ENCODE data around the gene SLC25A21. TPM values are rescaled to one million over a fixed set of nuclear protein-coding genes. Genes with fewer than 3 reads are reported as not detected.

SLC25A21 gene
- total and polyA plus RNA-seq, 9 donors = 0.85 to 3.3 (median 1.1) TPM

DNA sequence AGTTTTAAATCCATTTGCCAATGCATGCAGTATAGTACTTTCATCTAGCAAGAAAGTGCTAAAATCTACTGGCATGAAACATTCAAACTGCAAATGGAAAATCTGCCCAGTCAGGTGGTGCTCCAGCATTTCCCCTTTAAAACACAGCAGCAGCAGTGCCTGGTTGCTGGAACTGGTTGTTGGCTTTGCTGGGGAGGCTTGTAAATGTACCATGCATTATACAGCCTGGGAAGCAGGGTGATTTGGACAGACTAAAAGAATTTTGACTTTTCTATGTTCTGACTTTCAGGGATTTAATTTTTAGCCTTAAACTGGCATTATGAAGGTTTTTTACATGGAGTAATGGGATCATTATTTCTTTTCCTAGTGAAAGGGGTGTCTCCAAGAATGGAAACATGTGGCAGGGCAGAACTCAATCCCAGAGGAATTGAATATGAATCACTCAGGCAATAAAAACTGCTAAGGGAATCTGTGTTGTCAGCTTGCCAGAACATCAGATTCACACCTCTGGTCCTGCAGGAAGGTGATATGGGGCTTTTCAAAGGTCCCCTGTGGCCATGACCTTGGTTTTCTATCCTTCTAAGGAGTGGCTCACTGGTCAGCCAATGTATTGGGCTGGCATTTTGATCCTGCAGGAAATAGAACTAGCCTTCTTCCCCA is 519.7 kb downstream of the SLC25A21 start:
- Histone ChIP-seq H3K4me1 (ENCODE audit: control insufficient read depth, insufficient read depth, low read length) (peaks cover 33% of the 10 kb centered on the region), H3K9me3 (replicated peaks; ENCODE audit: control insufficient read depth, low read depth, low read length) (no peaks in the 10 kb centered on the region), H3K36me3 (ENCODE audit: control insufficient read depth, insufficient read depth, low read length) (no peaks in the 10 kb centered on the region), H3K4me3 (ENCODE audit: low read length) (no peak overlapping the region), H3K27me3 (ENCODE audit: control insufficient read depth, insufficient read depth, low read length) (peaks cover 78% of the 10 kb centered on the region), H3K27ac (ENCODE audit: low read length) (no peak overlapping the region)
- DNase-seq = no peak

- no peaks in the 10 kb centered on the region for H3K9me3 ChIP-seq (replicated peaks; ENCODE audit: control insufficient read depth, low read depth, low read length)
- no peak for DNase-seq
- H3K27ac ChIP-seq (ENCODE audit: low read length) = no peak overlapping the region
- no peaks in the 10 kb centered on the region for H3K36me3 ChIP-seq (ENCODE audit: control insufficient read depth, insufficient read depth, low read length)
- H3K4me1 ChIP-seq (ENCODE audit: control insufficient read depth, insufficient read depth, low read length) = peaks cover 22% of the 10 kb centered on the region
- peaks cover 77% of the 10 kb centered on the region for H3K27me3 ChIP-seq (ENCODE audit: control insufficient read depth, insufficient read depth, low read length)
- WGBS (ENCODE audit: insufficient coverage) = no CpG with 5 or more reads among the region's 4 CpGs
- no peak overlapping the region for H3K4me3 ChIP-seq (ENCODE audit: low read length)
Measured at GRCh38 chr14:36649872-36650650, 522.3 kb downstream of the SLC25A21 start.

DNA sequence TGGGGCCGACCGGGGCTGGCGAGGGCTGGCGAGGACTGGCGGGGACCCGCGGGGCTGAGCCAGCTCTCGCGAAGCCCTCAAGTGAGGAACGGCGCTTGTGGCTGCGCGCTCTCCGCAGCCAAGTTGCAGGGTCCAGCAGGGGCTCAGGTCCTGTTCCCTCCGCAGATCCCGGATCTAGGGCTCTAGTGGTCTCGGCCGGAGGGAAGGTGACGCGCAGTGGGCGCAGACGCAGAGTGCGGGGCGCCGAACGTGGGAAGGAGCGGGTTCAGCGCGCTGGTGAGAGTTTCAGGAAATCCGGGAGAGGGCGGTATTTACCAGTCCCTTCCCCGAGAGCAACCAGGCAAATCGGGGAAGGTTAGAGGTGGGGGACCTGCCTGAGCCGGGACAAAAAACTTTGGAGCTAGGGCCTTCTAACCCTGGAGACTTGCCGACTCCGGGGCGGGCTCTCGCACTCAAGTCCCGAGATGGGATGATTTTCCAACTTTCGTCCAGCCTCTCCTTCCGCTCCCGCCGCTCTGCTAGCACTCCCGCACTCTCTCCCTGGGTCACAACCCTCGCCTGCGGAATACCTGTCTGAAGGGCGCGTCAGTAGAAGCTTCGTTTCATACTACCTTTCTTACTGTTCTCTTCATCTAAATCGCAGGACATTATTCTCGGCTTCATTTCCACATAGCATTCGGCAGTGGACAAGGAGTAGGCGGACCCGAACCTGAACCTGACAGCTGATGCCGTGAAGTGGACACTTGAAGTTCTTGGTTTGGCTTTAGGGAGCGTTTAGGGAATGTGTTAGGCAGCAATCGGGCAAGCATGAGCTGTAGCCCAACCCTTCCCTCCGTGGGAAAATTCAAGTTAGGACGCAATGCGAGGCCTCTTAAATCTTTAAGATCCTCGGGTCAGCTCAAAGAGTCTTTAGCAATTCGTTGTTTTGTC is 524.3 kb downstream of the SLC25A21 start:
- peak overlapping the region; percentile 44 for H3K4me3 ChIP-seq (ENCODE audit: low read length)
- DNase-seq = peak; percentile 61
- peaks cover 64% of the 10 kb centered on the region for H3K27me3 ChIP-seq (ENCODE audit: control insufficient read depth, insufficient read depth, low read length)
- no peak overlapping the region for H3K27ac ChIP-seq (ENCODE audit: low read length)
- H3K36me3 ChIP-seq (ENCODE audit: control insufficient read depth, insufficient read depth, low read length) = no peaks in the 10 kb centered on the region
- WGBS (ENCODE audit: insufficient coverage) = 3% methylated on average over 58 of the region's 62 CpGs
- H3K4me1 ChIP-seq (ENCODE audit: control insufficient read depth, insufficient read depth, low read length) = peaks cover 18% of the 10 kb centered on the region
- no peaks in the 10 kb centered on the region for H3K9me3 ChIP-seq (replicated peaks; ENCODE audit: control insufficient read depth, low read depth, low read length)

DNA sequence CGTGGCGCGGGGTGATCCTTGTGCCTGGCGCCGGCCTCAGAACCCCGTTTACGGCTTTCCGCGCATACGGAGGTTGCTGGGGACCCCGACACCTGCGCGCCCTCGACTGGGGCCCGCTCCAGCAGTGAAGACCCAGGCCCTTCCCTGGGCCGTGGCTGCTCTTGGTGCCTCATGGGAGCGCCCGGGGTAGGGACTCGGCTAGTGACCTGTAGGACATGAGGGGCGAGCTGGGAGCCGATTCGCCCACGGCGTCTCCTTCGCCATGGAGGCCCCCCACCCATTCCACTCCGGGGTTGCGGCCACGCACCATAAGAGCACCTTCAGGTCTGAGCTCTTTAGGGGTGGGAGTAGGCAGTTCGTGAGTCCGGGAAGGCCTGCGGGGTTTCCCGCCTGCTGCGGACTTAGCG is 525.0 kb downstream of the SLC25A21 start:
- Histone ChIP-seq H3K4me1 (ENCODE audit: control insufficient read depth, insufficient read depth, low read length) (peaks cover 18% of the 10 kb centered on the region), H3K4me3 (ENCODE audit: low read length) (peak overlapping the region; percentile 44), H3K27me3 (ENCODE audit: control insufficient read depth, insufficient read depth, low read length) (peaks cover 59% of the 10 kb centered on the region), H3K36me3 (ENCODE audit: control insufficient read depth, insufficient read depth, low read length) (no peaks in the 10 kb centered on the region), H3K27ac (ENCODE audit: low read length) (no peak overlapping the region), H3K9me3 (replicated peaks; ENCODE audit: control insufficient read depth, low read depth, low read length) (no peaks in the 10 kb centered on the region)
- DNase-seq = no peak
- WGBS (ENCODE audit: insufficient coverage) = 0% methylated on average over 26 of the region's 34 CpGs

GRCh38 chr14:36646664-36647416 is 525.6 kb downstream of the SLC25A21 start:
- no peak for DNase-seq
- peaks cover 58% of the 10 kb centered on the region for H3K27me3 ChIP-seq (ENCODE audit: control insufficient read depth, insufficient read depth, low read length)
- H3K27ac ChIP-seq (ENCODE audit: low read length) = no peak overlapping the region
- peak overlapping the region; percentile 44 for H3K4me3 ChIP-seq (ENCODE audit: low read length)
- WGBS (ENCODE audit: insufficient coverage) = 1% methylated on average over 48 of the region's 55 CpGs
- no peaks in the 10 kb centered on the region for H3K9me3 ChIP-seq (replicated peaks; ENCODE audit: control insufficient read depth, low read depth, low read length)
- H3K4me1 ChIP-seq (ENCODE audit: control insufficient read depth, insufficient read depth, low read length) = peaks cover 18% of the 10 kb centered on the region
- H3K36me3 ChIP-seq (ENCODE audit: control insufficient read depth, insufficient read depth, low read length) = no peaks in the 10 kb centered on the region

GRCh38 chr14:36633580-36633979 is 538.8 kb downstream of the SLC25A21 start:
- H3K4me3 ChIP-seq (ENCODE audit: low read length) = no peak overlapping the region
- H3K9me3 ChIP-seq (replicated peaks; ENCODE audit: control insufficient read depth, low read depth, low read length) = no peaks in the 10 kb centered on the region
- no peaks in the 10 kb centered on the region for H3K36me3 ChIP-seq (ENCODE audit: control insufficient read depth, insufficient read depth, low read length)
- H3K4me1 ChIP-seq (ENCODE audit: control insufficient read depth, insufficient read depth, low read length) = no peaks in the 10 kb centered on the region
- no CpG with 5 or more reads among the region's 3 CpGs for WGBS (ENCODE audit: insufficient coverage)
- no peak for DNase-seq
- H3K27me3 ChIP-seq (ENCODE audit: control insufficient read depth, insufficient read depth, low read length) = no peaks in the 10 kb centered on the region
- H3K27ac ChIP-seq (ENCODE audit: low read length) = no peak overlapping the region

Other genes starting within 250 kb of the SLC25A21 start
- 10.5 TPM for gene MIPOL1, start 25.3 kb upstream of the SLC25A21 start, total RNA-seq
- gene MIPOL1, start 25.3 kb upstream of the SLC25A21 start, polyA plus RNA-seq (ENCODE audit: insufficient read depth in 1 of 8, insufficient read length in 8 of 8, low replicate concordance in 1 of 8) = 1 to 10 TPM; 3.2 to 5.5 (median 4.4) TPM

Data from muscle of leg (tissue), 11 donors.